ENCODE results near the gene SPIB. TPM values are rescaled to one million over a fixed set of nuclear protein-coding genes. Genes with fewer than 3 reads are reported as not detected.

Gene SPIB
- total and polyA plus RNA-seq, 2 of the 4 experiments (the other 2 are of a cell fraction) = not detected

DNA sequence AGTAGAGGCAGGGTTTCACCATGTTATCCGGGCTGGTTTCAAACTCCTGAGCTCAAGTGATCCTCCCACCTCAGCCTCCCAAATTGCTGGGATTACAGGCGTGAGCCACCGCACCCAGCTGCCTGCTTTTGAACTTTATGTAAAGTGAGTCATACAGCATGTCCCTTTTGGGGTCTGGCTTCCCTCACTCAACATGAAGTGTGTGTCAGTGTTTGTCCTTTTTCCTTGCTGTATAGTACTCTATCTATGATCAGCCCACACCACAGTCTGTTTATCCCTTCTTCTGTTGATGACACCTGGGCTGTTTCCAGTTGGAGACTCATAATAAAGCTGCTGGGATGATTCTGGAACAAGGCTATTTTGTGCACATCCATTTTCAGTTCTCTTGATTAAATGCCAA lies 2.1 kb downstream of the SPIB start:
- no peak overlapping the region for H2AK5ac ChIP-seq (ENCODE audit: low read depth, low read length)
- no peak overlapping the region for H2BK15ac ChIP-seq (ENCODE audit: low read depth, low read length)
- no peaks in the 10 kb centered on the region for H3K36me3 ChIP-seq (ENCODE audit: control insufficient read depth, insufficient read depth, low read length)
- intact Hi-C loops (cut with micrococcal nuclease) (no loop called here), in situ Hi-C loops (cut with MboI; ENCODE audit: low sequenced_read_pairs) (no loop called here), dilution Hi-C loops (cut with HindIII; ENCODE audit: low sequenced_read_pairs, unreplicated experiment) (no loop called here)
- H4K20me1 ChIP-seq (ENCODE audit: insufficient read depth, low read length) = no peaks in the 10 kb centered on the region
- WGBS, 2 experiments (ENCODE audit: extremely low coverage in 2 of 2, insufficient read length in 1 of 2) = no CpG with 5 or more reads among the region's 3 CpGs
- H2BK5ac ChIP-seq (ENCODE audit: low read depth, low read length, poor library complexity, severe bottlenecking) = no peak overlapping the region
- no peak overlapping the region for H2AFZ ChIP-seq (replicated peaks; ENCODE audit: low read length, poor library complexity)
- H3K14ac ChIP-seq (replicated peaks; ENCODE audit: low read depth, low read length) = no peak overlapping the region
- H2BK120ac ChIP-seq (ENCODE audit: low read depth, low read length) = no peak overlapping the region
- BruUV-seq (replicated peaks) = no TSS peak
- no peak overlapping the region for H4K91ac ChIP-seq (ENCODE audit: insufficient read depth, low read depth, low read length)
- ChIA-PET POLR2A (ENCODE audit: unreplicated experiment) (no interaction called here), CTCF (no interaction called here)
- no peaks in the 10 kb centered on the region for H3K79me1 ChIP-seq (ENCODE audit: low read depth in 1 of 2, low read length in 2 of 2)
- H2BK20ac ChIP-seq (ENCODE audit: low read depth, low read length) = no peak overlapping the region
- no peak overlapping the region for H3K23ac ChIP-seq (ENCODE audit: low read depth, low read length)
- H3K4ac ChIP-seq (ENCODE audit: low read depth, low read length) = no peak overlapping the region
- peaks cover 21% of the 10 kb centered on the region for H3K27me3 ChIP-seq (ENCODE audit: control insufficient read depth, insufficient read depth, low read length)
- no peak overlapping the region for H3K56ac ChIP-seq (ENCODE audit: extremely low read depth, insufficient read depth, low read length)
- H3K4me3 ChIP-seq (ENCODE audit: insufficient read depth, low read depth, low read length) = no peak overlapping the region
- H3K4me1 ChIP-seq (ENCODE audit: control insufficient read depth, insufficient read depth, low read length) = no peaks in the 10 kb centered on the region
- H2AK9ac ChIP-seq (replicated peaks; ENCODE audit: low read depth, low read length, poor library complexity) = no peak overlapping the region
- H3K9ac ChIP-seq (ENCODE audit: low read depth, low read length) = no peak overlapping the region
- TF ChIP-seq, protein P1, sequence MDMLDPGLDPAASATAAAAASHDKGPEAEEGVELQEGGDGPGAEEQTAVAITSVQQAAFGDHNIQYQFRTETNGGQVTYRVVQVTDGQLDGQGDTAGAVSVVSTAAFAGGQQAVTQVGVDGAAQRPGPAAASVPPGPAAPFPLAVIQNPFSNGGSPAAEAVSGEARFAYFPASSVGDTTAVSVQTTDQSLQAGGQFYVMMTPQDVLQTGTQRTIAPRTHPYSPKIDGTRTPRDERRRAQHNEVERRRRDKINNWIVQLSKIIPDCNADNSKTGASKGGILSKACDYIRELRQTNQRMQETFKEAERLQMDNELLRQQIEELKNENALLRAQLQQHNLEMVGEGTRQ (IDR thresholded peaks at IDR 0.05; ENCODE audit: low read depth, low read length) = no peak
- no peak for TF ChIP-seq MAZ (IDR thresholded peaks at IDR 0.05; ENCODE audit: borderline replicate concordance, low read depth, low read length)
- TF ChIP-seq, protein P2, sequence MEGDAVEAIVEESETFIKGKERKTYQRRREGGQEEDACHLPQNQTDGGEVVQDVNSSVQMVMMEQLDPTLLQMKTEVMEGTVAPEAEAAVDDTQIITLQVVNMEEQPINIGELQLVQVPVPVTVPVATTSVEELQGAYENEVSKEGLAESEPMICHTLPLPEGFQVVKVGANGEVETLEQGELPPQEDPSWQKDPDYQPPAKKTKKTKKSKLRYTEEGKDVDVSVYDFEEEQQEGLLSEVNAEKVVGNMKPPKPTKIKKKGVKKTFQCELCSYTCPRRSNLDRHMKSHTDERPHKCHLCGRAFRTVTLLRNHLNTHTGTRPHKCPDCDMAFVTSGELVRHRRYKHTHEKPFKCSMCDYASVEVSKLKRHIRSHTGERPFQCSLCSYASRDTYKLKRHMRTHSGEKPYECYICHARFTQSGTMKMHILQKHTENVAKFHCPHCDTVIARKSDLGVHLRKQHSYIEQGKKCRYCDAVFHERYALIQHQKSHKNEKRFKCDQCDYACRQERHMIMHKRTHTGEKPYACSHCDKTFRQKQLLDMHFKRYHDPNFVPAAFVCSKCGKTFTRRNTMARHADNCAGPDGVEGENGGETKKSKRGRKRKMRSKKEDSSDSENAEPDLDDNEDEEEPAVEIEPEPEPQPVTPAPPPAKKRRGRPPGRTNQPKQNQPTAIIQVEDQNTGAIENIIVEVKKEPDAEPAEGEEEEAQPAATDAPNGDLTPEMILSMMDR (conservative IDR thresholded peaks at IDR 0.05; ENCODE audit: low read depth, low read length) = no peak
- TF ChIP-seq SMC3 (IDR thresholded peaks at IDR 0.05; ENCODE audit: low read depth, low read length) = no peak
- no peak for TF ChIP-seq BHLHE40 (IDR thresholded peaks at IDR 0.05; ENCODE audit: low read depth, low read length)
- TF ChIP-seq MXI1 (IDR thresholded peaks at IDR 0.05; ENCODE audit: borderline replicate concordance, low read depth, low read length) = no peak
- no peak for TF ChIP-seq POLR2A (IDR thresholded peaks at IDR 0.05; ENCODE audit: low read depth, low read length)
- no peak for TF ChIP-seq RAD21 (IDR thresholded peaks at IDR 0.05; ENCODE audit: low read length)
- no peak for TF ChIP-seq NFE2L2 (IDR thresholded peaks at IDR 0.05; ENCODE audit: low read depth, low read length)
- TF ChIP-seq, protein P3, sequence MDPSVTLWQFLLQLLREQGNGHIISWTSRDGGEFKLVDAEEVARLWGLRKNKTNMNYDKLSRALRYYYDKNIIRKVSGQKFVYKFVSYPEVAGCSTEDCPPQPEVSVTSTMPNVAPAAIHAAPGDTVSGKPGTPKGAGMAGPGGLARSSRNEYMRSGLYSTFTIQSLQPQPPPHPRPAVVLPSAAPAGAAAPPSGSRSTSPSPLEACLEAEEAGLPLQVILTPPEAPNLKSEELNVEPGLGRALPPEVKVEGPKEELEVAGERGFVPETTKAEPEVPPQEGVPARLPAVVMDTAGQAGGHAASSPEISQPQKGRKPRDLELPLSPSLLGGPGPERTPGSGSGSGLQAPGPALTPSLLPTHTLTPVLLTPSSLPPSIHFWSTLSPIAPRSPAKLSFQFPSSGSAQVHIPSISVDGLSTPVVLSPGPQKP (IDR thresholded peaks at IDR 0.05; ENCODE audit: borderline replicate concordance, low read depth, low read length) = no peak
- no peak for TF ChIP-seq CEBPB (IDR thresholded peaks at IDR 0.05; ENCODE audit: low read depth, low read length)
- no peak for TF ChIP-seq RFX5 (IDR thresholded peaks at IDR 0.05; ENCODE audit: low read depth, low read length)
- no peak for TF ChIP-seq MAFK (IDR thresholded peaks at IDR 0.05; ENCODE audit: low read depth, low read length)
- no peak for TF ChIP-seq CHD1 (IDR thresholded peaks at IDR 0.05; ENCODE audit: low read depth, low read length)
- no peak for TF ChIP-seq RCOR1 (IDR thresholded peaks at IDR 0.05; ENCODE audit: insufficient replicate concordance, low read length)
- no peak for TF ChIP-seq FOS (IDR thresholded peaks at IDR 0.05; ENCODE audit: low read depth, low read length)
- DNase-seq = no peak
- H3K4me2 ChIP-seq (ENCODE audit: low read depth, low read length) = no peak overlapping the region
- no peak overlapping the region for H4K8ac ChIP-seq (ENCODE audit: low read depth in 2 of 2, low read length in 2 of 2)
- no peak for ATAC-seq (ENCODE audit: low read depth)
- H3K27ac ChIP-seq (ENCODE audit: insufficient read depth, low read length) = no peak overlapping the region
- H4K5ac ChIP-seq (ENCODE audit: low read depth, low read length) = no peak overlapping the region
- no peaks in the 10 kb centered on the region for H3K9me1 ChIP-seq (ENCODE audit: insufficient read depth, low read length)
- H3K18ac ChIP-seq (ENCODE audit: low read depth, low read length) = no peak overlapping the region
- no peaks in the 10 kb centered on the region for H3K9me3 ChIP-seq (ENCODE audit: control insufficient read depth, insufficient read depth, low read length)
